ENCODE results near the gene DEFB127.
"Not testable (repeated sequence)": the region's sequence is repeated elsewhere in the genome, so short reads cannot be mapped to it uniquely, and the experiment has no call there.

Gene DEFB127, protein sequence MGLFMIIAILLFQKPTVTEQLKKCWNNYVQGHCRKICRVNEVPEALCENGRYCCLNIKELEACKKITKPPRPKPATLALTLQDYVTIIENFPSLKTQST

GRCh38 chr20:157154-157553 lies at the start of gene DEFB127:
Gene DEFB127, plus strand, starts transcription at chr20:157454. Its CDS starts 91 bp downstream, at chr20:157545.
- no peak for DNase-seq (ENCODE audit: low read depth in 1 of 2, low spot score in 1 of 2)

GRCh38 chr20:112396-112795 lies 44.9 kb upstream of the DEFB127 start:
- DNase-seq (ENCODE audit: low read depth in 1 of 2, low spot score in 1 of 2), result no peak

DNA sequence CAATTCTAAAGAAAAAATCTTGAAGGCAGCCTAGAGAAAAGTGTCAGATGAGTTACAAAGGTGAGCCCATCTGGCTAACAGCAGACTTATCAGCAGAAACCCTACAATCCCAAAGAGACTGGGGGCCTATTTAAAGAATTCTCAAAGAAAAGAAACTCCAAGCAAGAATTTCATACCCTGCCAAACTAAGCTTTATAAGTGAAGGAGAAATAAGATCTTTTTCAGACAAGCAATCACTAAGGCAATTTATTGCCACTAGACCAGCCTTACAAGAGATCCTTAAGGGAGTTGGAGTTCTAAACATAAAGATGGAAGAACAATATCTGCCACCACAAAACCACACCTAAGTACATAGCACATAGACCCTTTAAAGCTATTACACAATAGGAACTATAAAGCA lies 39.7 kb upstream of the DEFB127 start:
- DNase-seq (ENCODE audit: low read depth in 1 of 2, low spot score in 1 of 2), result no peak

GRCh38 chr20:129786-130323 lies 27.4 kb upstream of the DEFB127 start:
- DNase-seq (ENCODE audit: low read depth in 1 of 2, low spot score in 1 of 2), result not testable (repeated sequence)

- DNase-seq (ENCODE audit: low read depth in 1 of 2, low spot score in 1 of 2), result peak in 1 of 2 donors; percentile 0
Observed at GRCh38 chr20:137668-138490, 19.4 kb upstream of the DEFB127 start.

DNA sequence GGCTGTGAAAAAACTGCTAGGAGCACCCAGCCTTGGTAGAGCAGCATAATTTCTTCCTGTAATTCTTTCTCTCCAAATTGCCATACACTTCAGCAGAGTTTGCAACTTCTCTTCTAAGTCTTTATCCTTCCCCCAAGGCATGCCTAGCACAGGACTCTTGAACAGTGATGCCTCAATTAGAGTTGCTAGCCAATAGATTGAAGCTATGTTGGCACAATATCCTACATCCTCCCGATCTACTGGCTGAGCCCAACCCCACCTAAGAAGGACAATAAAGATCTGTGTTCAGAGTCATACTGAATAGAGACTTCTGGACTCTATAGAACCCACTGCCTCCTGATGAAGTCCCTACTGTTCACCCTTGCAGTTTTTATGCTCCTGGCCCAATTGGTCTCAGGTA lies 15.0 kb upstream of the DEFB127 start, which contains the start of gene DEFB126:
TSS of gene DEFB126 (plus strand) at position 301 of the 400 bp plus-strand sequence. CDS start at position 340, 39 bp downstream.
- no peak for DNase-seq (ENCODE audit: low read depth in 1 of 2, low spot score in 1 of 2)

DNA sequence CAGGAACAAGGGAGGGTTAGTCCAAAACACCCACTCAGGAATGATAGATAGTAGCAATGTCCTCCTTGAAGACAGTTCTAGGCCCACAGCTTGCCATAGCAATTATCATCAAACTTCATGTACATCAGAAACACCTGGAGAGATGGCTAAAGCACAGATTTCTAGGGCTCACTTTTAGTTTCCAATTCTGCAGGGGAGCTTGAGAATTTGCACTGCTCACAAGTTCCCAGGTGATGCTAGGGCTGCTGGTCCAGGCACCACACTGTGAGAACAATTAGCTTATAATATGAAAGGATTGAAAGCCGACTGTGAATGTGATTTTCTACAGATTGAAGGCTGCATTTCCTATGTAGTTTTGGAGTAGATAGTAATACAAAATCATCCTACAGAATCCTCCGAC lies 11.4 kb upstream of the DEFB127 start:
- DNase-seq (ENCODE audit: low read depth in 1 of 2, low spot score in 1 of 2), result no peak

DNA sequence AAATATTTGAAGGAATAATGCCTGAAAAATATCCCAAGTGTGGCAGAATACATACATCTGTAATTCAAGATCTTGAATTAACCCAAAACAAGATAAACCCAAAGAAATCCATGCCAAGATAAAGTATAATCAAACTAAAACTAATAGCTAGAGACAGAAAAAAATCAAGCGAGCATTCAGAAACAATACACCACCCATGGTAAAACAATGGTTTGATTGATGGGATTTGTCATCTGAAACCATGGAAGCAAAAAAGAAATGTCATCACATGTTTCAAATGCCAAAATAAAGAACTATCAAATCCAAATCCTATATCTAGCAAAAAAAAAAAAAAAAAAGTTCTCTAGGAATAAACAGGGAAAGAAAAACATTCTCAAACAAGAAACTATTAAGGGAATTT lies 5.1 kb upstream of the DEFB127 start:
- DNase-seq (ENCODE audit: low read depth in 1 of 2, low spot score in 1 of 2), result no peak

DNA sequence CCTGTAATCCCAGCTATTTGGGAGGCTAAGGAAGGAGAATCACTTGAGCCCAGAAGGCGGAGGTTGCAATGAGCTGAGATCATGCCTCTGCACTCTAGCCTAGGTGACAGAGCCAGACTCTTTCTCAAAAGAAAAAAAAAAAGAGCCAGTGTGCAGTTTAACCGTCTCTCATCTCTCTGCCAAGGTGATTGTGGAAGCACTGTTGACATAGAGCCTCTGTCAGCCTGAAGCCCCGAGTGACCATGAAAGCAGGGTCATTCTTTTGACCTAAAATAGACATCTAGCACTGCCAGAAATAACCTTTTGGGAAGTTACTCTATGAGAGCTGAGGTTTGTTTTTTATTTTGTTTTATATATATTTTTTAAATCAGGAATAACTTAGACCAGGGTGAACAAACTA lies 7.4 kb downstream of the DEFB127 start:
- DNase-seq (ENCODE audit: low read depth in 1 of 2, low spot score in 1 of 2), result no peak

GRCh38 chr20:168876-169275 lies 11.6 kb downstream of the DEFB127 start:
- no peak for DNase-seq (ENCODE audit: low read depth in 1 of 2, low spot score in 1 of 2)

GRCh38 chr20:184288-184687 lies 27.0 kb downstream of the DEFB127 start:
- DNase-seq (ENCODE audit: low read depth in 1 of 2, low spot score in 1 of 2), result no peak

- DNase-seq (ENCODE audit: low read depth in 1 of 2, low spot score in 1 of 2), result no peak
Observed at GRCh38 chr20:187733-188132, 30.5 kb downstream of the DEFB127 start.

- no peak for DNase-seq (ENCODE audit: low read depth in 1 of 2, low spot score in 1 of 2)
Observed at GRCh38 chr20:189611-190010, 32.4 kb downstream of the DEFB127 start, which contains the start of gene DEFB128. Gene DEFB128, minus strand, starts transcription at chr20:189711. Its CDS starts 88 bp downstream, at chr20:189623.

DNA sequence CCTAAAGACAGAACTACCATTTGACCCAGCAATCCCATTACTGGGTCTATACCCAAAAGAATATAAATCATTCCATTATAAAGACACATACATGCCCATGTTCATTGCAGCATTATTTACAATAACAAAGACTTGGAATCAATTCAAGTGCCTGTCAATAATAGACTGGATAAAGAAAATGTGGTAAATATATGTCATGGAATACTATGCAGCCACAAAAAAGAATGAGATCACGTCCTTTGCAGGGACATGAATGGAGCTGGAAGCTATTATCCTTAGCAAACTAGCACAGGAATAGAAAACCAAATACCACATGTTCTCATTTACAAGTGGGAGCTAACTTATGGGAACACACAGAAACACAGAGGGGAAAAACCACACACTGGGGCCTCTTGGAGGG lies 41.0 kb downstream of the DEFB127 start:
- no peak for DNase-seq (ENCODE audit: low read depth in 1 of 2, low spot score in 1 of 2)

- no peak for DNase-seq (ENCODE audit: low read depth in 1 of 2, low spot score in 1 of 2)
Observed at GRCh38 chr20:199996-200395, 42.7 kb downstream of the DEFB127 start.

DNA sequence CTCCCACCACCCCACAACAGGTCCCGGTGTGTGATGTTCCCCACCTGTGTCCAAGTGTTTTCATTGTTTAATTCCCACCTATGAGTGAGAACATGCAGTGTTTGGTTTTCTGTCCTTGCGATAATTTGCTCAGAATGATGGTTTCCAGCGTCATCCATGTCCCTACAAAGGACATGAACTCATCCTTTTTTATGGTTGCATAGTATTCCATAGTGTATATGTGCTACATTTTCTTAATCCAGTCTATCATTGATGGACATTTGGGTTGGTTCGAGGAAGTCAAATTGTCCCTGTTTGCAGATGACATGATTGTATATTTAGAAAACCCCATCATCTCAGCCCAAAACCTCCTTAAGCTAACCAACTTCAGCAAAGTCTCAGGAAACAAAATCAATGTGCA lies 46.4 kb downstream of the DEFB127 start:
- DNase-seq (ENCODE audit: low read depth in 1 of 2, low spot score in 1 of 2), result not testable (repeated sequence)

All from stimulated activated CD4-positive, alpha-beta T cell treated with anti-CD3 and anti-CD28 coated beads, Interleukin-15, amount 100 ng/mL, for 1 hour (primary cell).